ENCODE results near the gene ZBTB22.
"Not testable (repeated sequence)": the region's sequence is repeated elsewhere in the genome, so short reads cannot be mapped to it uniquely, and the experiment has no call there.

ZBTB22 gene

GRCh38 chr6:33317669-33318425 is at the start of gene ZBTB22:
ZBTB22 (minus strand) TSS chr6:33317744; CDS start chr6:33316916, 828 bp downstream.
- peak; percentile 94 for DNase-seq (ENCODE audit: low spot score)

- DNase-seq (ENCODE audit: low spot score), result no peak
Observed at GRCh38 chr6:33367009-33367714, 49.6 kb upstream of the ZBTB22 start.

GRCh38 chr6:33365206-33365971 is 47.8 kb upstream of the ZBTB22 start:
- not testable (repeated sequence) for DNase-seq (ENCODE audit: low spot score)

- DNase-seq (ENCODE audit: low spot score), result not testable (repeated sequence)
Observed at GRCh38 chr6:33364475-33365205, 47.1 kb upstream of the ZBTB22 start.

GRCh38 chr6:33363486-33363885 is 45.9 kb upstream of the ZBTB22 start:
- DNase-seq (ENCODE audit: low spot score), result not testable (repeated sequence)

GRCh38 chr6:33359331-33359730 is 41.8 kb upstream of the ZBTB22 start:
- DNase-seq (ENCODE audit: low spot score), result no peak

GRCh38 chr6:33357160-33357871 is 39.8 kb upstream of the ZBTB22 start:
- not testable (repeated sequence) for DNase-seq (ENCODE audit: low spot score)

- DNase-seq (ENCODE audit: low spot score), result no peak
Observed at GRCh38 chr6:33356295-33356694, 38.8 kb upstream of the ZBTB22 start.

- DNase-seq (ENCODE audit: low spot score), result not testable (repeated sequence)
Observed at GRCh38 chr6:33355860-33356259, 38.3 kb upstream of the ZBTB22 start.

GRCh38 chr6:33347816-33348215 is 30.3 kb upstream of the ZBTB22 start:
- no peak for DNase-seq (ENCODE audit: low spot score)

- not testable (repeated sequence) for DNase-seq (ENCODE audit: low spot score)
Observed at GRCh38 chr6:33346972-33347371, 29.4 kb upstream of the ZBTB22 start.

GRCh38 chr6:33344701-33345697 is 27.5 kb upstream of the ZBTB22 start:
- peak; percentile 75 for DNase-seq (ENCODE audit: low spot score)

- no peak for DNase-seq (ENCODE audit: low spot score)
Observed at GRCh38 chr6:33343953-33344611, 26.5 kb upstream of the ZBTB22 start.

- not testable (repeated sequence) for DNase-seq (ENCODE audit: low spot score)
Observed at GRCh38 chr6:33343606-33343952, 26.0 kb upstream of the ZBTB22 start.

- DNase-seq (ENCODE audit: low spot score), result no peak
Observed at GRCh38 chr6:33339193-33339592, 21.6 kb upstream of the ZBTB22 start.

GRCh38 chr6:33336495-33336894 is 19.0 kb upstream of the ZBTB22 start:
- no peak for DNase-seq (ENCODE audit: low spot score)

GRCh38 chr6:33335916-33336315 is 18.4 kb upstream of the ZBTB22 start:
- no peak for DNase-seq (ENCODE audit: low spot score)

- DNase-seq (ENCODE audit: low spot score), result no peak
Observed at GRCh38 chr6:33333666-33334065, 16.1 kb upstream of the ZBTB22 start.

GRCh38 chr6:33330736-33331135 is 13.2 kb upstream of the ZBTB22 start:
- no peak for DNase-seq (ENCODE audit: low spot score)

GRCh38 chr6:33329058-33329457 is 11.5 kb upstream of the ZBTB22 start:
- no peak for DNase-seq (ENCODE audit: low spot score)

Data from GM03348 (cell line).